DOHH2 (cell line): ENCODE results near the gene ZNF580.

ENCODE experiments used
- H3F3A ChIP-seq: fragments of 200-600 bp; sonication (generic), shearing (Covaris generic); 2 replicates; pipeline ENCODE4 v1.6.0; 2016; ENCODE audit warnings: antibody characterized with exemption, mild to moderate bottlenecking; ENCODE audit not compliant: control insufficient read depth, insufficient read depth
- H3K27ac ChIP-seq: fragments of 200-600 bp; sonication (generic); 2 replicates; pipeline ENCODE4 v1.5.1; 2014; ENCODE audit warnings: low read depth, mild to moderate bottlenecking, low read length, moderate library complexity
- H3K27me3 ChIP-seq: fragments of 200-600 bp; sonication (generic); 2 replicates; pipeline ENCODE4 v1.6.1; 2014; ENCODE audit warnings: mild to moderate bottlenecking, low read length, mixed read lengths; ENCODE audit not compliant: control insufficient read depth
- H3K36me3 ChIP-seq: fragments of 200-600 bp; sonication (generic); 2 replicates; pipeline ENCODE4 v1.6.1; 2014; ENCODE audit warnings: mild to moderate bottlenecking, low read length, moderate library complexity, mixed read lengths; ENCODE audit not compliant: control insufficient read depth
- H3K4me1 ChIP-seq: fragments of 200-600 bp; sonication (generic); 2 replicates; pipeline ENCODE4 v1.6.1; 2014; ENCODE audit warnings: mild to moderate bottlenecking, low read length, mixed read lengths; ENCODE audit not compliant: control insufficient read depth
- H3K4me2 ChIP-seq: fragments of 200-600 bp; sonication (generic); 2 replicates; pipeline ENCODE4 v1.6.0; 2014; ENCODE audit warnings: mild to moderate bottlenecking, low read length, moderate library complexity
- H3K4me3 ChIP-seq: fragments of 200-600 bp; sonication (generic); 2 replicates; pipeline ENCODE4 v1.5.1; 2014; ENCODE audit warnings: mild to moderate bottlenecking, low read length, mixed read lengths
- H3K79me2 ChIP-seq: fragments of 200-600 bp; sonication (generic); 2 replicates; pipeline ENCODE4 v1.6.1; 2014; ENCODE audit warnings: mild to moderate bottlenecking, low read length, mixed read lengths; ENCODE audit not compliant: control insufficient read depth
- H3K9me2 ChIP-seq: fragments of 200-600 bp; sonication (generic); replicated peaks from 2 replicates; pipeline ENCODE4 v1.6.1; 2014; ENCODE audit warnings: mild to moderate bottlenecking, low read length, mixed read lengths; ENCODE audit not compliant: control insufficient read depth
- H3K9me3 ChIP-seq: fragments of 200-600 bp; sonication (generic); 2 replicates; pipeline ENCODE4 v1.6.1; 2014; ENCODE audit warnings: antibody characterized with exemption, low read length, mixed read lengths; ENCODE audit not compliant: control insufficient read depth, insufficient read depth
- H4K20me1 ChIP-seq: fragments of 200-600 bp; sonication (generic); 2 replicates; pipeline ENCODE4 v1.6.0; 2014; ENCODE audit warnings: low read depth, mild to moderate bottlenecking, antibody characterized with exemption, low read length, moderate library complexity; ENCODE audit not compliant: control insufficient read depth, insufficient read depth
- EZH2phosphoT487 ChIP-seq: fragments of 200-600 bp; sonication (generic); IDR thresholded peaks from 2 replicates; pipeline ENCODE4 v1.6.1; 2017; ENCODE audit warnings: borderline replicate concordance, mild to moderate bottlenecking, antibody characterized with exemption, low read length, moderate library complexity, mixed read lengths
- TF ChIP-seq, protein P1 (sequence below): fragments of 200-600 bp; sonication (generic); IDR thresholded peaks from one replicate; pipeline ENCODE4 v1.5.1; 2014; ENCODE audit warnings: antibody characterized with exemption, mild to moderate bottlenecking, low read depth, low read length; ENCODE audit not compliant: poor library complexity, severe bottlenecking

ZNF580 gene

DNA sequence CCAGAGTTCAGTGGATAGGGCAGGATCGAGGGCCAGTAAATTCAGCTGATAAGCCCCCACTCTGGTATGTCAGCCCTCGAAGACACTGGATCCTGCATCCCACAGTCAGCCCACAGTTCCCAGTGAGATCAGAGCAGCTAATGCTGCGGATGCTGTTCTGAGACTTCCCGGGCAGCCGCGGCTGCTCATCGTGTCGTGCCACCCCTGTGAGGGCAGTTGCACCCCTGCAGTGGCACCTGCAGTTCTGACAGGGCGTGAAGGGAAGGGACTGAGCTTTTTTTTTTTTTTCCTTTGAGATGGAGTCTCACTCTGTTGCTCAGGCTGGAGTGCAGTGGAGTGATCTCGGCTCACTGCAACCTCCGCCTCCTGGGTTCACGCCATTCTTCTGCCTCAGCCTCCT lies 26.7 kb downstream of the ZNF580 start:
- H4K20me1 ChIP-seq: peaks cover 33% of the 10 kb centered on the region

DNA sequence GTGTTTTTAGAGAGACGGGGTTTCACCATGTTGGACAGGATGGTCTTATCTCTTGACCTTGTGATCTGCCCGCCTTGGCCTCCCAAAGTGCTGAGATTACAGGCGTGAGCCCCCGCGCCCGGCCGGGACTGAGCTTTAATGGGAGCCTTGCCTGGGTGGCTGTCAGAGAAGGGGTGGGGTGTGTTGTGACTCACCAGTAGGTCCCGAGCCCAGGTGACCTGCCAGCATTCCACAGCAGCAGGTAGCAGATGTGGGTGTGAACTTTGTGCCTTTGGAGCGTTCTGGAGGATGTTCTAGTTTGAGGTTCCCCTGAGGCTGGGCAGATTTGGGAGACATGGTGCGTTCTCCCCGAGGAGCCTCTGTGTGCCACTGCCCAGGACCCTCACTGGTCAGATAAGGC lies 27.2 kb downstream of the ZNF580 start:
- H3K27ac ChIP-seq: no peak overlapping the region
- no peaks in the 10 kb centered on the region for H3K9me3 ChIP-seq
- H3K4me3 ChIP-seq: no peak overlapping the region
- H3F3A ChIP-seq: peaks cover 19% of the 10 kb centered on the region
- no peak overlapping the region for H3K4me2 ChIP-seq
- H3K9me2 ChIP-seq: no peaks in the 10 kb centered on the region
- H3K27me3 ChIP-seq: no peaks in the 10 kb centered on the region
- peaks cover 23% of the 10 kb centered on the region for H3K4me1 ChIP-seq
- peaks cover 33% of the 10 kb centered on the region for H4K20me1 ChIP-seq
- TF ChIP-seq, protein P1, sequence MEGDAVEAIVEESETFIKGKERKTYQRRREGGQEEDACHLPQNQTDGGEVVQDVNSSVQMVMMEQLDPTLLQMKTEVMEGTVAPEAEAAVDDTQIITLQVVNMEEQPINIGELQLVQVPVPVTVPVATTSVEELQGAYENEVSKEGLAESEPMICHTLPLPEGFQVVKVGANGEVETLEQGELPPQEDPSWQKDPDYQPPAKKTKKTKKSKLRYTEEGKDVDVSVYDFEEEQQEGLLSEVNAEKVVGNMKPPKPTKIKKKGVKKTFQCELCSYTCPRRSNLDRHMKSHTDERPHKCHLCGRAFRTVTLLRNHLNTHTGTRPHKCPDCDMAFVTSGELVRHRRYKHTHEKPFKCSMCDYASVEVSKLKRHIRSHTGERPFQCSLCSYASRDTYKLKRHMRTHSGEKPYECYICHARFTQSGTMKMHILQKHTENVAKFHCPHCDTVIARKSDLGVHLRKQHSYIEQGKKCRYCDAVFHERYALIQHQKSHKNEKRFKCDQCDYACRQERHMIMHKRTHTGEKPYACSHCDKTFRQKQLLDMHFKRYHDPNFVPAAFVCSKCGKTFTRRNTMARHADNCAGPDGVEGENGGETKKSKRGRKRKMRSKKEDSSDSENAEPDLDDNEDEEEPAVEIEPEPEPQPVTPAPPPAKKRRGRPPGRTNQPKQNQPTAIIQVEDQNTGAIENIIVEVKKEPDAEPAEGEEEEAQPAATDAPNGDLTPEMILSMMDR: no peak
- no peak for TF ChIP-seq EZH2phosphoT487
- peaks cover 91% of the 10 kb centered on the region for H3K36me3 ChIP-seq
- peaks cover 98% of the 10 kb centered on the region for H3K79me2 ChIP-seq

More for the DNA sequence above, 26.7 kb downstream of the ZNF580 start:
- H3K4me2 ChIP-seq: no peak overlapping the region
- H3K4me3 ChIP-seq: no peak overlapping the region
- no peaks in the 10 kb centered on the region for H3K9me2 ChIP-seq
- peaks cover 23% of the 10 kb centered on the region for H3K4me1 ChIP-seq
- no peaks in the 10 kb centered on the region for H3K9me3 ChIP-seq
- H3K36me3 ChIP-seq: peaks cover 96% of the 10 kb centered on the region
- H3K27me3 ChIP-seq: no peaks in the 10 kb centered on the region
- H3K27ac ChIP-seq: no peak overlapping the region
- no peak for TF ChIP-seq EZH2phosphoT487
- TF ChIP-seq, protein P1: no peak
- H3F3A ChIP-seq: peaks cover 14% of the 10 kb centered on the region
- peaks cover 98% of the 10 kb centered on the region for H3K79me2 ChIP-seq

DNA sequence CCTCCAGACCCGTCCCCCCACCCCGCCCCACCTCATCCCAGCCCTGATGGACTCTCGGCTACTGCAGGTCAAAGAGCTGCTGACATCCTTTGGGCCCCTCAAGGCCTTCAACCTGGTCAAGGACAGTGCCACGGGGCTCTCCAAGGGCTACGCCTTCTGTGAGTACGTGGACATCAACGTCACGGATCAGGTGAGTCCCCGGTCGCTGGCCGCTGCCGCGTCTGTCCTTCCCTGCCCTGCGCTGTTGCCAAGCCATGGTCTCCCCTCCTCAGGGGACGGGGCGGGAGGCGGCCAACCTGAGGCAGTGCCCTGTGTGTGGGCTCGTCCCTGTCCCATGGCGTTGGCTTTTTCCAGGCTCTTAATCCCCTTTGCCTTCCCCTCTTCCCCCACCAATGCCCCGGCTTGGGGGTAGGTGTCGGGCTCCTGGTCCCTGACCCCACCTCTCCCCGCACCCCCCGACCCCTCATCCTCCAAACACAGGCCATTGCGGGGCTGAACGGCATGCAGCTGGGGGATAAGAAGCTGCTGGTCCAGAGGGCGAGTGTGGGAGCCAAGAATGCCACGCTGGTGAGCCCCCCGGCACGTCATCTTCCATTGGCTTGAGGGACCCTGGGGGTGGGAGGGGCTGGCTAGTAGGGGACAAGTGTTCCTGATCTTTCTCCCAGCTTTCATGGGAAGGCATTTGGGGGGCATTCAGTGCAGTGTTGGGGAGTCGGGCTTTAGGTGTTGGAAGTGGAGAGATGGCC lies 28.0 kb downstream of the ZNF580 start:
- Histone ChIP-seq H3K79me2 (peaks cover 98% of the 10 kb centered on the region), H4K20me1 (peaks cover 29% of the 10 kb centered on the region), H3K9me3 (no peaks in the 10 kb centered on the region), H3K9me2 (no peaks in the 10 kb centered on the region), H3K27ac (no peak overlapping the region), H3K27me3 (no peaks in the 10 kb centered on the region), H3K4me1 (peaks cover 28% of the 10 kb centered on the region), H3K4me2 (no peak overlapping the region), H3F3A (peaks cover 27% of the 10 kb centered on the region), H3K36me3 (peaks cover 89% of the 10 kb centered on the region), H3K4me3 (no peak overlapping the region)
- TF ChIP-seq, protein P1: no peak
- TF ChIP-seq EZH2phosphoT487: no peak
